Vagina (tissue), 2 donors: ENCODE measurements around the gene GNG4. TPM values are rescaled to one million over a fixed set of nuclear protein-coding genes. Genes with fewer than 3 reads are reported as not detected.
"Not testable (repeated sequence)": the region's sequence is repeated elsewhere in the genome, so short reads cannot be mapped to it uniquely, and the experiment has no call there.

Source experiments
- DNase-seq, 2 donors: peaks; one replicate each; pipeline ENCODE4 v3.0.0-alpha.2; 2017; ENCODE audit errors: extremely low spot score in 2 of 2
- H3K27ac ChIP-seq: fragments of 200-600 bp; sonication (generic); one replicate; pipeline ENCODE4 v1.5.1; 2019
- H3K27me3 ChIP-seq: fragments of 200-600 bp; sonication (generic); one replicate; pipeline ENCODE4 v1.5.1; 2019
- H3K36me3 ChIP-seq, 2 donors: fragments of 200-600 bp; sonication (generic); one replicate each; pipeline ENCODE4 v1.5.1; 2017 to 2019
- H3K4me1 ChIP-seq: fragments of 200-600 bp; sonication (generic); one replicate; pipeline ENCODE4 v1.5.1; 2019
- H3K4me3 ChIP-seq, 2 donors: fragments of 200-600 bp; sonication (generic); 1 replicate in 1 of 2; 2 replicates in 1 of 2; pipeline ENCODE4 v1.5.1; 2016 to 2019
- H3K9me3 ChIP-seq: fragments of 200-600 bp; sonication (generic); one replicate; pipeline ENCODE4 v1.5.1; 2019
- POLR2A ChIP-seq, 2 donors: fragments of 450-650 bp; IDR thresholded peaks; one replicate each; pipeline ENCODE4 v1.6.1; 2017; ENCODE audit warnings: antibody characterized with exemption in 2 of 2, mild to moderate bottlenecking in 2 of 2, moderate library complexity in 2 of 2
- POLR2AphosphoS5 ChIP-seq, 2 donors: sonication (generic); formaldehyde crosslinking; IDR thresholded peaks; one replicate each; pipeline ENCODE4 v1.9.0; 2017; ENCODE audit warnings: antibody characterized with exemption in 2 of 2, mild to moderate bottlenecking in 2 of 2, low read depth in 1 of 2; ENCODE audit not compliant: insufficient read depth in 1 of 2
- intact Hi-C: fragments of 100-400 bp; cut with DNase I; formaldehyde crosslinking; loops from one replicate; pipeline ENCODE4 v1.15.1; 2023
- total RNA-seq: library from RNA; depleted of rRNA; stranded (reverse); fragments of >200 nt; gene quantifications from one replicate; pipeline ENCODE4 v1.2.3, GENCODE V29; 2016
- TF ChIP-seq, protein P1 (sequence below), 3 experiments: fragments of 450-650 bp in 2 of 3; fragments of 200-600 bp in 1 of 3; sonication (generic) in 1 of 3; IDR thresholded peaks; one replicate each; pipeline ENCODE4 v1.5.1; 2017 to 2019; ENCODE audit warnings: antibody characterized with exemption in 3 of 3, mild to moderate bottlenecking in 2 of 3, moderate library complexity in 2 of 3

GNG4 gene
- total RNA-seq, 1 donor from 2014 or later, result 6.6 TPM

DNA sequence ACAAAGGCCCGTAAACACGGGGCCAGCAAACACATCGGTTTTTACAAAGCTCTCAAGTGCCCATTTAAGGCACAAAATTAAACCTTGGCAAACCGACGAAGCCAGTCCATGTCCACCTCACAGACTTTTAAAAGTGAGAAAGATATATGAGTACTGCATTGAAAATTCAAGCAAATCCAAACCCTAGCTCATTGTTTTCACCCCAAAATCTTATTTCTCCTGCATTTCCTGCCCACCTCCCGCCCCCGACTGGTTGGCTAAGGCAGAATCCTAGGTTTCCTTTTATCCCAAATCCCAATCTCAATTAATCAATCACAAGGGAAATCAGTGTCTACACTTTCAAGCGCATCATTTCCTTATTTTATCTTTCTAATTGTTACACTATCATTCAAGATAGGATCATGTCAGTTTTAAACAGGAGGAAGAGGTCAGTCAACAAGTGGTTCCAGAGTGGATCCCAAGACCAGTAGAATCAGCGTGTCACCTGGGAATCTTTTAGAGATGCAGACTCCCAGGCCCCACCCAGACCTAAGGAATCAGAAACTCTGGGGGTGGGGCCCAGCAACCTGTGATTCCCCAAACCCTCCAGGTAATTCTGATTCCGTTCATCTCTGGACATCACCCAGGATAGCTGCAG lies 1.7 kb upstream of the GNG4 start:
- Histone ChIP-seq H3K9me3 (no peaks in the 10 kb centered on the region), H3K4me3 (peak overlapping the region in 1 of 2 donors; percentile 64), H3K27me3 (no peaks in the 10 kb centered on the region), H3K36me3 (no peaks in the 10 kb centered on the region), H3K4me1 (peaks cover 27% of the 10 kb centered on the region), H3K27ac (no peak overlapping the region)
- intact Hi-C loops, result no loop called here
- no peak for DNase-seq
- TF ChIP-seq POLR2AphosphoS5 (IDR thresholded peaks at IDR 0.05; ENCODE audit: insufficient read depth in 1 of 2, low read depth in 1 of 2) (no peak), POLR2A (IDR thresholded peaks at IDR 0.05) (no peak)
- TF ChIP-seq, protein P1, sequence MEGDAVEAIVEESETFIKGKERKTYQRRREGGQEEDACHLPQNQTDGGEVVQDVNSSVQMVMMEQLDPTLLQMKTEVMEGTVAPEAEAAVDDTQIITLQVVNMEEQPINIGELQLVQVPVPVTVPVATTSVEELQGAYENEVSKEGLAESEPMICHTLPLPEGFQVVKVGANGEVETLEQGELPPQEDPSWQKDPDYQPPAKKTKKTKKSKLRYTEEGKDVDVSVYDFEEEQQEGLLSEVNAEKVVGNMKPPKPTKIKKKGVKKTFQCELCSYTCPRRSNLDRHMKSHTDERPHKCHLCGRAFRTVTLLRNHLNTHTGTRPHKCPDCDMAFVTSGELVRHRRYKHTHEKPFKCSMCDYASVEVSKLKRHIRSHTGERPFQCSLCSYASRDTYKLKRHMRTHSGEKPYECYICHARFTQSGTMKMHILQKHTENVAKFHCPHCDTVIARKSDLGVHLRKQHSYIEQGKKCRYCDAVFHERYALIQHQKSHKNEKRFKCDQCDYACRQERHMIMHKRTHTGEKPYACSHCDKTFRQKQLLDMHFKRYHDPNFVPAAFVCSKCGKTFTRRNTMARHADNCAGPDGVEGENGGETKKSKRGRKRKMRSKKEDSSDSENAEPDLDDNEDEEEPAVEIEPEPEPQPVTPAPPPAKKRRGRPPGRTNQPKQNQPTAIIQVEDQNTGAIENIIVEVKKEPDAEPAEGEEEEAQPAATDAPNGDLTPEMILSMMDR (IDR thresholded peaks at IDR 0.05), result no peak

DNA sequence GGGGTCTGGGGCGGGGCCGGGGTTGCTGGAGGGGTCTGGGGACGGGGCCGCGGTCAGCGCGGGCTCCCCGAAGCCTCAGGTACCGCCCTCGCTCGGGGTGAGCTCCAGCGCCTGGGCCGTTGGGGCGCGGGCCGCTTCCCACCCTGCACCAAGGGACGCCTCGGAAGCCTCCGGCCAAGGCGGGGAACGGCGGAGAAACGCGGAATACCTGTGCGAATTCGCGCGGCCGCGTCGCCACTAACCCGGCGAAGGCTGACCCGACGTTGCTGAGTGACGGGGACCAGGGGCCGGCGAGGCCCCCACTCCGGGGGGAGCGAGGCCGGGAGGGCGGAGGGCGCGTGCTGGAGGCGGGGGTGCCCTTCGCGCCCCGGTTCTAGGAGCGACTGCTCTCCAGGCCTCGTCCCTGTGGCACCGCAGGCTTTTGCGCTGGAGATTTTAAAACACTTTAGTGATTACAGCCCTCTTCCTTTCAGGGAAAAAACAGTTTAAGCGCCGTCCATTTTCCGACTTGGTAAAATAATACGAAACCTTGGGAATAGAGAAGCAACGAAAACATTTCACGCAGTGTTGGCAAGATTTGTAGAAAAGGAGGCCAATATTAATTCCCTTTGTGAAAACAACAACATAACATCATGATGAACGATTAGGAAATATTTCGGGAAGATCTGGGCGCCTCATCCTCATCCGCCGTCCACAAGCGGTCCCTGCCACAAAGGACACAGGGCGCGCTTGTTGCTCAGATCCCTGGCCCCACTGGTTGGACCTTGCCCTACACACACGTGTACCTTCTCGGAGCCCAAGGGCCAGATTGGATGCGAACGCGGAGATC lies 971 bp upstream of the GNG4 start:
- no peaks in the 10 kb centered on the region for H3K9me3 ChIP-seq
- intact Hi-C loops, result no loop called here
- TF ChIP-seq POLR2A (IDR thresholded peaks at IDR 0.05) (no peak), POLR2AphosphoS5 (IDR thresholded peaks at IDR 0.05; ENCODE audit: insufficient read depth in 1 of 2, low read depth in 1 of 2) (no peak)
- TF ChIP-seq, protein P1 (IDR thresholded peaks at IDR 0.05), result no peak
- H3K27ac ChIP-seq, result no peak overlapping the region
- H3K4me3 ChIP-seq, result peak overlapping the region; percentile 53 to 64
- no peaks in the 10 kb centered on the region for H3K27me3 ChIP-seq
- H3K36me3 ChIP-seq, result no peaks in the 10 kb centered on the region
- peaks cover 27% of the 10 kb centered on the region for H3K4me1 ChIP-seq
- DNase-seq, result no peak

DNA sequence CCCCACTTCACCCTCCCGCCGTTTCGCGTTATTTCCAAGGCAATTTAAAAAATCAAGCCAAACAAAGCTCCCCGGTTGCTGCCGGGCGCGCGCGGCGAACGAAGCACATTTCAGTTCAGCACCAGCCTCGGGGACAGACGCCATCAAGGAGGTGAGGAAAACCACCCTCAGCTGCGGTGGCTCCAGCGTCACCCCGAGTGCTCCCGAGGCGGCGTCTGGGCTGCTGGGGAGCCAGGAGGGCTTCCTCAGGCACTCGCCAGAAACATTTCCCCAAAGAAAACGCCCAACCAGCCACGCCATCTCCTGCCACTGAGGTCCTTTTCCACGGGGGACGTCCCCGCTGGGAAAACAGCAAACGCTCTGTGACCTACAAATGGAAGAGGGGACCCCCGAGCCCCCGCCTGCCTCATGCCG lies 623 bp downstream of the GNG4 start:
- Histone ChIP-seq H3K27me3 (no peaks in the 10 kb centered on the region), H3K27ac (no peak overlapping the region), H3K36me3 (no peaks in the 10 kb centered on the region), H3K4me1 (peaks cover 27% of the 10 kb centered on the region), H3K4me3 (peak overlapping the region; percentile 53 to 64), H3K9me3 (no peaks in the 10 kb centered on the region)
- intact Hi-C loops, result no loop called here
- no peak for DNase-seq
- TF ChIP-seq POLR2A (IDR thresholded peaks at IDR 0.05) (no peak), POLR2AphosphoS5 (IDR thresholded peaks at IDR 0.05; ENCODE audit: insufficient read depth in 1 of 2, low read depth in 1 of 2) (no peak)
- TF ChIP-seq, protein P1 (IDR thresholded peaks at IDR 0.05), result no peak

DNA sequence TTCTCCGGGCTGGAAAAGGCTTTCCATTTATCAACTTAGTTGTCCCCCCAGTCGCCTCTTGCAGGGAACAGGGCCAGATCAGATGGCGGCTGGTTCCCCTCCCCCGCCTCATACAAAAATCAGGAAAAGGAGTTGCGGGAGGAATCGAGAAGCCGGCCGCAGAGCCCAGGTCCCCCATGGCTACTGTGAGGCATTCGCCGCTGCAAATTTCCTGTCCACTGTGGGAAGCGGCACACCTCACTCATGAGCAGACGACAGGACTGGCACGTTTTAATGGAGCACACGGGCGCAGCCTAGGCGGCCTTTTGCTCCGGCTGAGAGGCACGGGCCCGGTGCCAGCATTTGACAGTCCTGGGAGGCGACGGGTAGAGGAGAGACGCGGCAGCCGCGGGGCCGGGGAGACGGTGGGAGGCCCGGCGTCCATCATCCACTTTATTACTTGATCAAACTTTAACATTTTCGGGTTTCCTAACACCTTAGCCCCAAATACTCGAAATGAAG lies 1.1 kb downstream of the GNG4 start:
- H3K9me3 ChIP-seq, result no peaks in the 10 kb centered on the region
- H3K4me3 ChIP-seq, result peak overlapping the region; percentile 53 to 64
- H3K27ac ChIP-seq, result no peak overlapping the region
- H3K27me3 ChIP-seq, result no peaks in the 10 kb centered on the region
- no peak for TF ChIP-seq POLR2AphosphoS5 (IDR thresholded peaks at IDR 0.05; ENCODE audit: insufficient read depth in 1 of 2, low read depth in 1 of 2)
- TF ChIP-seq POLR2A (IDR thresholded peaks at IDR 0.05), result no peak
- TF ChIP-seq, protein P1 (IDR thresholded peaks at IDR 0.05), result no peak
- peaks cover 27% of the 10 kb centered on the region for H3K4me1 ChIP-seq
- intact Hi-C loops, result no loop called here
- no peaks in the 10 kb centered on the region for H3K36me3 ChIP-seq
- no peak for DNase-seq

DNA sequence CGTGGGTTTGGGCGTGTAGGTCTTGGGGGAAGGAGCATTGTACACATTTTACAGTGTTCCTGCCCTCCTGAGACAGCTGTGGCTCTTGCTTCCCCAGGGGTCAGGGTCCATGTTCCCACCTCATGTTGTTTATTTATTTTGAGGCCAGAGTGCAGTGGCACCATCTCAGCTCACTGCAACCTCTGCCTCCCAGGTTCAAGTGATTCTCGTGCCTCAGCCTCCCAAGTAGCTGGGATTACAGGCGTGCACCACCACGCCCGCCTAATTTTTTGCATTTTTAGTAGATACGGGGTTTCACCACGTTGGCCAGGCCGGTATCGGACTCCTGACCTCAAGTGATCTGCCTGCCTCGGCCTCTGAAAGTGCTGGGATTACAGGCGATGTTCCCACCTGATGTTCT lies 2.0 kb downstream of the GNG4 start:
- H3K4me3 ChIP-seq, H3K27me3 ChIP-seq, DNase-seq, H3K36me3 ChIP-seq, H3K9me3 ChIP-seq, H3K27ac ChIP-seq, intact Hi-C loops: not testable (repeated sequence)
- H3K4me1 ChIP-seq, result peaks cover 27% of the 10 kb centered on the region
